ENCODE results near the gene UNK.

GRCh38 chr17:75829747-75830146, 45.1 kb downstream of the UNK start:
- TF ChIP-seq YY1 (IDR thresholded peaks at IDR 0.05; ENCODE audit: low read depth) (no peak), CREB1 (IDR thresholded peaks at IDR 0.05; ENCODE audit: low read depth) (no peak), EGR1 (IDR thresholded peaks at IDR 0.05) (no peak), REST (IDR thresholded peaks at IDR 0.05; ENCODE audit: low read depth) (no peak), CEBPB (IDR thresholded peaks at IDR 0.05) (no peak), TAF1 (IDR thresholded peaks at IDR 0.05; ENCODE audit: low read depth) (no peak), NFIC (IDR thresholded peaks at IDR 0.05) (no peak), RAD21 (IDR thresholded peaks at IDR 0.05; ENCODE audit: low read depth) (no peak), MAX (IDR thresholded peaks at IDR 0.05) (no peak), TEAD4 (IDR thresholded peaks at IDR 0.05) (no peak), USF1 (IDR thresholded peaks at IDR 0.05) (no peak), EP300 (IDR thresholded peaks at IDR 0.05; ENCODE audit: borderline replicate concordance) (no peak)
